Placental epithelial cell (primary cell): ENCODE measurements around the gene HMMR. TPM values are rescaled to one million over a fixed set of nuclear protein-coding genes. Genes with fewer than 3 reads are reported as not detected.

Experiments used
- small RNA-seq: library from RNA; depleted of rRNA; stranded (forward); fragments of <200 nt; gene quantifications from one replicate; pipeline ENCODE3, GENCODE V24; 2012
- total RNA-seq: library from RNA; depleted of rRNA; stranded (reverse); fragments of >200 nt; gene quantifications from 2 replicates; pipeline ENCODE4 v1.2.3, GENCODE V29; 2012

The HMMR gene
- total RNA-seq: 3.5 and 8.6 TPM in 2 replicates

DNA sequence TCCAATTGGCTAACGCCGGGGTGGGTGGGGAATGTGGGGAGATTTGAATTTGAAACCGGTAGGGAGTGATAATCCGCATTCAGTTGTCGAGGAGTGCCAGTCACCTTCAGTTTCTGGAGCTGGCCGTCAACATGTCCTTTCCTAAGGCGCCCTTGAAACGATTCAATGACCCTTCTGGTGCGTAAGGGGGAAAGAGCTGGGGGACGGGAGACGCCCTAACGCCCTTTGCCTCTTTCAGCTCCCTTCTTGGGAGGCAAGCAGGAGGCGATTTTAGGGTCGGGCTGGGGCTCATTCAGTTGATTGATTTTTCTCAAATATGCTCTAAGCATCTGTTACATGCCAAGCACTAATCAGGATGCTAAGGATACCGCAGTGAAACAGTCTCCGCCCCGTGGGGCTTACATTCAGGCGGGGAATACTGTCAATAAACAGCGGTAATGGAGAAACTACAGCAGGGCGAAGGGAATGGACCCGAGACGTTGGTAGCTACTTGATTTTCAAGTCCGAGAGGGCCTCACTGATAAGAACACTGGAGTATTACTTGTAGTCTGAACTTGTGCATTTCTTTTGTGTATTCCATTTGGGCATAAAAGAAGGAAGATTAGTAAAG, at the start of gene HMMR:
TSS of gene HMMR (plus strand) at position 71 of the 610 bp plus-strand sequence. CDS start at position 132, 61 bp downstream.

DNA sequence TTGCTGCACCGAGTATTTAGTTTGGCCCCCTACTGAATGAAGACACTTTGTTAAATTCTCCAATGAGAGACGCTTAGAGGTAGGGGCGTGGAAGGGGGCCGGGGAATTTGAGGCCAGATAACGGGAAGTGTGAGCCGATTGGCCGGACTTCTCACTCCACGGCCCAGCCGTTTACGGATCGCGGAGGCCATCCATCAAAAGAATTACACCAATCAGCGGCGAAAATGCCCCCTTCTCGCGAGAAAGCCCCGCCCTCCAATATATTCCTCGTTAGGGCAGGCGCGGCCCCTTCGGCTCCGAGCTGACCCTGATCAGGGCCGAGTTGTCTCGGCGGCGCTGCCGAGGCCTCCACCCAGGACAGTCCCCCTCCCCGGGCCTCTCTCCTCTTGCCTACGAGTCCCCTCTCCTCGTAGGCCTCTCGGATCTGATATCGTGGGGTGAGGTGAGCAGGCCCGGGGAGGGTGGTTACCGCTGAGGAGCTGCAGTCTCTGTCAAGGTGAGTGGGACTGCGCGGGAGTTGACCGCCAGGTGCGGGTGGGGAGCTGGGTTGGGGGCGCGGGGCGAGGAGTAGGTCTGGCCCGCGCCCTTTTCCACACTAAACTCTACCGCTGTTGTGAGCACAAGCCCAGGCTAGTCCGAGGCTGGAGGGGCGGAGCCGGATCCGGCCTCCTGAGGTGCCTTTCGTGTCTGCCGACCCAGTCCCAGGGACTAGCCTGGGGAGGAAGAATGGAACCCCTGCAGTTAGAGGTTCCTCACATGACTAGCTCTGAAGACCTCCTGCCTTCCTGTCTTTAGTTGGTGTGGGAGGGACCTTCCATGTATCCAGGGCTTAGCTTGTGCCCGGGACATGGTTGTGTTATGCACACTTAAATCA, 22.9 kb upstream of the HMMR start, which contains the start of gene CCNG1:
TSS of gene CCNG1 (plus strand) at position 287 of the 874 bp plus-strand sequence. CDS start 1,662 bp downstream, outside the sequence.

GRCh38 chr5:163459819-163460561, 442 bp upstream of the HMMR start, which contains the start of gene NUDCD2:
Gene NUDCD2 (minus strand): TSS chr5:163460102. CDS start chr5:163460050, 52 bp downstream.

GRCh38 chr5:163505368-163506094, 45.1 kb downstream of the HMMR start, which contains the start of gene MAT2B:
Gene MAT2B (plus strand): TSS chr5:163505619. CDS start chr5:163505687, 68 bp downstream.

Small RNA genes lying within 50 kb of the gene (small RNA-seq; reads per million reads assigned to genes)
- gene AC008723.1: not detected

Other genes with a start within 250 kb of the HMMR start
- 174 and 290 TPM in 2 replicates for gene CCNG1, start 23.0 kb upstream of the HMMR start, total RNA-seq
- gene NUDCD2, start 530 bp upstream of the HMMR start, total RNA-seq: 1.6 and 2.0 TPM in 2 replicates
- gene MAT2B, start 45.0 kb downstream of the HMMR start, total RNA-seq: 34.9 and 42.5 TPM in 2 replicates